GM18873 (cell line): Measurements from ENCODE around the gene PNMA1.

Source experiments
- ATAC-seq: cut with Tn5 transposase; IDR thresholded peaks from one replicate; pipeline ENCODE4 v1.9.1; 2021; ENCODE audit warnings: mild to moderate bottlenecking, moderate library complexity, moderate number of reproducible peaks; ENCODE audit not compliant: unreplicated experiment, low FRiP score

The PNMA1 gene

DNA sequence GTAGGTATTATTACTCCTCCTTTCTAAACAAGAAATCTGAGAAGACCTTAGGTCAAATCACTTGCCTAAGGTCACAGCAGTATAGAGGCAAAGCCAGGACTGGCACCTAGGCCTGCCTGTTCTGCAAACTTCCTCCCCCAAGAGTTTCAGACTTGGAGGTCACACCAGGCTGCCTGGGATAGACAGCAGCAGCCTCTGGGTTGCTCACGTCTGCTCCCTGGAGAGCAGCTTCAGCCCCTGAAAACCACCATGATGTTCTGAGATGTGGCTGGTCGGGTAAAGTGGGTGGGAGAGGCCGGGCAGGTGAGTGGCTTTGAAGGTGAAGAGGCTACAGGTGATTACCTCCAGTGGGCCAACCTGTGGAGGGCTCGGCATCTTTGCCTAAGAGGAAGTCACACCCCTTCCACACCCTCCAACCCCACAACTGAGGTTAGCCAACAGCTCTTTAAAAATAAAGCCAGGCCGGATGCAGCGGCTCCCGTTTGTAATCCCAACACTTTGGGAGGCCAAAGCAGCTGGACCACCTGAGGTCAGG, 37.0 kb upstream of the PNMA1 start:
- ATAC-seq, result no peak

- no peak for ATAC-seq
Measured at GRCh38 chr14:73750531-73750901, 36.3 kb upstream of the PNMA1 start.

DNA sequence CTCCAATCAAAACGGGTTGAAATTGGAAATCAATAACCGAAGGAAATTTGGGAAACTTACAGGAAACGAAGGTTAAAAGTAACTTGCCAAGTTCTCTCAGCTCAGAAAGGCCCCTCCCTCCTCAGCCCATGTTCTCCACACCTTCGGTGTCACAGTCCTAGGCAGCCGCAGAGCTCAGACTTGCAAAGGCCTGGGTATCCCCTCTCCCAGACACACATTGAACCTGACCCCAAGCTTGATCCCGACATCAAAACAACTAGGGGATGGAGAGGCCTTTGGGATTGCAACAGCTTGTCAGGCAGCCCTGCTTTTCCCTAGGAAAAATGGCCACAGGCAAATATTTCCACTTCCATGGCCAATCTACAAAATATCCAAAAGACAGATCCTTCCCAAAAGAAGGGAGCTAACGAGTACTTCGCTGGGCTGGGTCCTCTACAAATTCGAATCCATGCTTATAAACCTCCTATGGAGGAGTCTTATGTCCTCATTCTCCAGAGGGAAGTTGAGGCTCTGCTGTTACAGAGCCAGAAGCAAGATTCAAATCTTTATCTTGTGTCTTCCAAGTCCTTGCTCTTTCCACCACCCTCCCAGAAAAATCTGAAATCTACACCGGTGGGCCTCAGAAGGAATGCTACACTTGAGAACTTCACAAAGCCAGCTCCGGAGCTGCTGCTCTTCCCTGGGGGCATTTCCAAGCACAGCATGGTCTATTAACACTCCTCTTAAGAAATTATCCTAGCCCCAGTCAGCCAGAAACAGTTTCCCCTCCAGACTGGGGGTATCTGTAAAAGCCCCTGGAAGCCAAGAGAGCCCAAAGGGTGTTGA, 35.7 kb upstream of the PNMA1 start:
- no peak for ATAC-seq

DNA sequence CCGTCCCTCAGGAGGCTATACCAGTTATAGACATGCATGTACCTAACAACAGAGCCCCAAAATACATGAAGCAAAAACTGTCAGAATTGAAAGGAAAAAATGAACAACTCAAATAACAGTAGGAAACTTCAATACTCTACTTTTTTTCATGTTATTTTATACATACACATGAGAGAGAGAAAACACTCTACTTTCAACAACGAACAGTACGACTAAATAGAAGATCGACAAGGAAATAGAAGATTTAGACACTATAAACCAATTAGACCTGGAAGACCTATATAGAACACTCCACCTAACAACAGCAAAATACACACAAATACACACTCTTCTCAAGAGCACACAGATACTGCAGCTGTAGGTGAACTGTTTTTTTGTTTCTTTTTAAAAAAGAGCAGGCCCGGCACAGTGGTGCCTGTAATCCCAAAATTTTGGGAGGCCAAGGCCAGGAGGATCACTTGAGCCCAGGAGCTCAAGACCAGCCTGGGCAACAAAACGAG, 34.7 kb upstream of the PNMA1 start:
- no peak for ATAC-seq

- ATAC-seq, result no peak
Measured at GRCh38 chr14:73747379-73748211, 33.4 kb upstream of the PNMA1 start.

DNA sequence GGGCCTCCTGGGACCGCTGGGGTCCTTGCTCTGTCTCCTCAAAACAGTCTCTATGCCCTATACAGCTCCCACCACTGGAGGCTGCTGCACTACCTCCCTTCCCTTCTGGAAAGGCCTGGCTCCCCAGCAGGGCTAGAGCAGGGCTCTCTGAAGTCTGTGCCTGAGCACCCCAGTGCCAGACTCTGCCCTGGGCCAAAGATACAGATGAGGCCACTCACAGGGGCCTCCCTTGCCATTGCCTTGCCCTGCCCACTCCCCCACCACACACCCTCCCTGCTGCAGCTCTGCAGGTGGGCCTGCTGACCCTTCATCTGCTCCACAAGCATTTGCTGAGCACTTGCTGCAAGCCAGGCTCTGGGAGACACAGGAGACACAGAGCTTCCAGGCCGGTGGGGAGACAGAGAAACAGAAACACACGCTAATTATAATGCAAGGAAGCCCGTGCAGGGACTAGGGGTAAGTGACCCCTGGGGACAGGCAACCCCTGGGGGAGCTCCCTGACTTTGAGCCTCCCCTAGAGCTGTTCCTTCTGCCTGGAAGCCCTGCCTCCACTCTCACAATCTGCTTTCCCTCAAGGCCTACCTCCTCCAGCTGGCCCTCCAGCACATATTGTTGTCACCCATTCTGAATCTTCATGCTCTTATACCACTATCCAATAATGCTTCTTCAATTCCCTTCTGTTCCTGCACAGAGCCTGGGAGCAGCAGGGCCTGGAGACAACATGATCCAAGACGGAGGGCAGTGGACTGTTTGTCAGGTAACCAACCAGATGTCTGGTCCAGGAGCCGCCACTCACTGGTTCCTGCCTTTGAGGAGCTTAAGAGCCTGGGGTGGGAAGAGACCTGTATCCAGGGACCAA, 32.6 kb upstream of the PNMA1 start:
- no peak for ATAC-seq

- no peak for ATAC-seq
Measured at GRCh38 chr14:73745571-73746519, 31.7 kb upstream of the PNMA1 start.

GRCh38 chr14:73744874-73745529, 30.8 kb upstream of the PNMA1 start:
- ATAC-seq, result no peak

GRCh38 chr14:73744175-73744867, 30.1 kb upstream of the PNMA1 start:
- no peak for ATAC-seq

DNA sequence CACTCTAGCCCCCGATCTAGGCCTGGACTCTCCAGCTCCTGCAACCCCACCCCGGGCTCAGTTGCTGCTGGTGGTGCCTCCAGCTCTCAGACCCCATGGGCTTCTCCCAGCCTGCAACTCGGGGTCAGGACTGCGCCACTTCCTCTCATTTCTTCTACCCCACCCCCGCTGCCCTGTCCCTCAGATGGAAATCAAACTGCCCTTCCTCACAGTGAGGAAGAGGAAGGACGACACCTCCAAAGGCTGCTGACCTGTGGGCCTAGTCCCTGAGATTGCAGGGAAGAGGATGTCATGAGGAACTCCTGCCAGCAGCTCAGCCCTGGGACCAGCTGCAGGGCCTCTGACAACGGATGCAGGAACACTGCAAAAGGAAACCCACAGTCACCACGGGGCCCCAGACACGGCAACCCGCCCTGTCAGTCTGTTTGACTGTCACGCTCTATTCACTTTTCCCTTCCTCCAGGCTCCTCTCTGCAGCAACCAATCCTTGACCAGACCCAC, 29.3 kb upstream of the PNMA1 start:
- ATAC-seq, result peak; percentile 51

DNA sequence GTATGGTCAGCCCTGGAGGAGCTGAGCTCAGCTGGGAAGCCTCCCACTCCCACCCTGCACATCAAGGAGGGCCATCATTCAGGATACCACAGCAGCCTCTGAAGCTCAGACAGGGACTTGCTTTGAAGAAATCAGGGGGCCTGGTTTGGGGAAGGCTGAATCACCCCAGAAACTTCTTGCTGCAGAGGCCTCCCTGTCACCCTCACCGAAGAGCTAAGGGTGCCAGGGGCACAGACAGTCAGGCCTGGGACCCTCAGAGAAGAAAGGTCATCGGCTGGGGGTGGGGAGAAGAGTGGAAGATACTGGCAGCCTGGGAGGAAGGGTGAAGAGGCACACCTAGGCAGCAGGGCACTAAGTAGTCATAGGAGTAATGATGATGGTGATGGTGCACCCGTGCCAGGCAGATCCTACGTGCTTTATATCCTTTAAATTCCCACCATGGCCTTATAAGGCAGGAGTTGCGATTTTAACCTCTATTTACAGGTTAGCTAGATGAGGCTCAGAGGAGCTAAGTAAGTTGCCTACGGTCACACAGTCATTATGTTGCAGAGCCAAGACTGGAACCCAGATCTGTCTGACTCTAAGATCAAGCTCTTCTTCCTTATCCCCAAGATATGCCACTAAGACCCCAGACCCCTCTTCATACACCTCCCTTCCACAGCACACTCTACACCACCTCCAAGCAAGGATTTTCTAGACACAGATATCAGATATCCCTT, 28.5 kb upstream of the PNMA1 start:
- no peak for ATAC-seq

DNA sequence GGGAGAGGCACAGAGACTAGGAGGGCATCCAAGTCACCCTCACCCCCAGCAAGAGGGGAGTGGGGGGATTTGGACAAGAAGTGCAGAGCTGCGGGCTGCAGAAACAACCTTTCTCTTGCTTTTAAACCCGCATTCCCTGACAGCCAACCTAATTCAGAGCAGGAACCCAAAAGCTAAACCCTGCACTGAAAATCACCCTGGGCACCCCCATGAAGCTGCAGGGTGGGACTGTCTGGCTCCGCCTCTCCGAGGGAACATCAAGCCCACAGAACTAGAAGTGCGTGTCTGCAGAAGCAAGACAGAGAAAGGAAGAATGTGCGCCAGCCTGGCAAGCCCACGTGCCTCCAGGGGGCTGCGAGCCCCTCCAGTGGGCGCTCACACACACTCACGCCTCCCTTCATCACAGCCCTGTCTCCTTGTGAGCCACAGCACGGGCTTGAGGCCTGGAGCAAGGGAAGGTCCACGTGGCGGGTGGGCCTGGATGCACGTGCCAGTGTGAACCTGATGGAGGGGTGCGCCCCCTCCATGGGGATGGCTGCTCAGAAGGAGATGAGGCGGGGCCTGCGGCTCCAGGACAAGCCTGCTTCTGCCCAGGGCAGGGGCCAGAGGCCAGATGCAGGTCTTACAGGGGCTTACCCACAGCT, 27.8 kb upstream of the PNMA1 start:
- no peak for ATAC-seq

GRCh38 chr14:73741386-73741875, 27.2 kb upstream of the PNMA1 start:
- ATAC-seq, result no peak

DNA sequence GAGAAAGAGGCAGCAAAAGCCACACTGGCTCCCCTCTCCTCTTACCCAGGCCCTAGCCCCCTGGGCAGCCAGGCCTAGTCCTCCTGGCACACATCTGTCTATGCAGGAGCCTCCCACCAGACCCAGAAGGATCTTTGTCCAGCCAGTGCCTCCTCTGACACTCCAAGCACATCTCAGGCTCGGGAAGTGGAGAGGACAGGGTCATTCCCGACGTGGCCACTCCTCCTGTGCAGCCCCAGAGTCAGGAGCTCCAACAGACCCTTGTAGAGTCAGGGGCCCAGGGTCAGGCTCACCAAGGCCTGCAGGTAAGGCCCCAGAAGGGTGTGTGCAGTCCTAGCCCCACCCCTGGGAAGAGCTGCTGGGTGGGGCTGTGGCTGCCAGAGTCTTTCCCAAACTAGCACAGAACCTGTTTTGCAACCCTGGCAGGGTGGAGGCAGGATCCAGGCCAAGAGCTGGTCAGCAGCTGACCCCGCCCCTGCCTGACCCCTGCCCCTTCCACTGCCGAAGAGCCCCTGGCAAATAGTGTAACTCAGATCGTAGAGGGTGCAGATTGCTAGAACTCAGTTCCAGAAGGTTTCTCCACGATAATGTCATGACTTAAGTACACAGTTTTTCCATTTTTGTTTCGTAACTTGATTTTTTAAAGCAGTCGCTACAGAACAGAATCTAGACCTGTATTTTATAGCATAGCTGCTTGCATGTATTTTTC, 26.6 kb upstream of the PNMA1 start:
- ATAC-seq, result no peak

DNA sequence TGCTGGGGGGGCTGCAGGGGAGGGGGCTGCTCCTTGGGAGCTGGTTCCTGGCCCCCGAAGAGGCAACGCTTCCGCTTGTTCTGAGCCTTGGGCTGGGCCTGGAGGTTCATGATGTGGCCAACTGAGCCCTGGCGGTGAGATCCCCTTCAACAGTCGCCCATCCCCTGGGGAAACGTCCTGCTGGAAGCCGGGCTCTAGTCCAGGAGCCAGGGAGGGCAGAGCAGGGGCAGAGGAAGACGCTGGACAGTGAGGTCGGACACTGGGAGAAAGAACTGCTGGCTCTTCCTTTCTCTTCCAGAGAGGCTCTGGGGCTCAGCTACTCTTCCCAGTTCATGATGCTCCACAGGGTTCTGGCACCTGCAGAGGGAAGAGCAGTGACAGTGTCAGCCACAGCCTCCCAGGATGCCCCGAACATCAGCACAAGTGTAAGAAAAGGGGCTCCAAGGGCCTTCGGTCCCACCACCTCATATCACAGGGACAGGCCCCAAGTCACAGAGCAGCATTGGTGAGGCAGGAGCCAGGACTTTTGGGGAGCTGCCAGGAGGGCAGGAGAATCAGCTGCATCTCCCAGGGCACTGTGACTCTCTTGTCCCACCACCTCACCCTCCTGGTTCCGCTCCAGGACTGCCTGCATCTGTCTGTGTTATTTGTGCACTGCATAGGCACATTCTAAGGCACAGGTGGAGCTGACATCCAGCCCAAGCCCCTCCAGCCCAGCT, 25.9 kb upstream of the PNMA1 start:
- no peak for ATAC-seq
